Fibroblast of skin of right quadriceps (primary cell): ENCODE data around the gene LEMD2.
A peak's percentile ranks its signal among the peaks of the same experiment; 100 is the strongest.
"Not testable (repeated sequence)": the region's sequence is repeated elsewhere in the genome, so short reads cannot be mapped to it uniquely, and the experiment has no call there.

Experiments
- DNase-seq: peaks from one replicate; pipeline ENCODE4 v3.0.0-alpha.2; 2013

LEMD2 gene

DNA sequence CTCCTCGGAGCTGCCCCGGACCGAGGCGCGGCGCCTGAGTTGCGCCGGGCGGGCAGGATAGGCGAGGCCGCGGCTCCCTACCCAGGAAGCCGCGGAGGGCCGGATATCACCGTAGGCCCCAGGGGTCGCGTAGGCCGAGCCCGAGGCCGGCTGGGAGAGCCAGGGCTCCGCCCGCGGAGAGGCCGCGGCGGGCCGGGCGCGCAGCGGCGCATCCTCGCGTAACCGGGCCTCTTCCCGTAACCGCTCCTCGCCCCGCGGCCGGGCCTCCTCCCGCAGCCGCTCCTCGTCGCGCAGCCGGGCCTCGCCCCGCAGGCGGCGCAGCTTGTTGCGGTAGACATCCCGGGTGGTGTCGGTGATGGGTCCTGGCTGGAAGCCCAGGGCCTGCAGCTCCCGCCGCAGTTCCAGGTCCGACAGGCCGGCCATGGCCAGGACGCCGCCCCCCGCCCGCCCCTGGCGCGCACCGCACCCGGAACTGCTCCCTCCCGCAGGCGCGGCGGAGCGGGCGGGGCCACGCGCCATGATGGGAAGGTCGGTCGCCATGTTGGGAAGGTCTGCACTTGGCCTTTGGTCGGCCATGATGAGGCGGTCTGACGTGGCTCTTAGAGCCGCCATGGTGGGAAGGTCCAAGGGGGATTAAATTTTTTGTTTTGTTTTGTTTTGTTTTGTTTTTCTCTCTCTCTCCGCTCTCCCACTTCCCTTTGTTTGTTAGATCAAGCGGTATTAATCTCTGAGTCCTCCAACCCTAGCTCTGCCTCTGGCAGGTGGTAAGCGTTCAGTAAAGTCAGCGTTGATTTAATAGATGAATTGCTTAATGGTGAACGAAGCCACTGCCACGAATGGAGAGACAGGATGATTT lies at the start of gene LEMD2:
Gene LEMD2 (minus strand): TSS at position 437 of the 856 bp plus-strand sequence. CDS start 14 bp downstream, at position 423.
- peak; percentile 94 for DNase-seq

DNA sequence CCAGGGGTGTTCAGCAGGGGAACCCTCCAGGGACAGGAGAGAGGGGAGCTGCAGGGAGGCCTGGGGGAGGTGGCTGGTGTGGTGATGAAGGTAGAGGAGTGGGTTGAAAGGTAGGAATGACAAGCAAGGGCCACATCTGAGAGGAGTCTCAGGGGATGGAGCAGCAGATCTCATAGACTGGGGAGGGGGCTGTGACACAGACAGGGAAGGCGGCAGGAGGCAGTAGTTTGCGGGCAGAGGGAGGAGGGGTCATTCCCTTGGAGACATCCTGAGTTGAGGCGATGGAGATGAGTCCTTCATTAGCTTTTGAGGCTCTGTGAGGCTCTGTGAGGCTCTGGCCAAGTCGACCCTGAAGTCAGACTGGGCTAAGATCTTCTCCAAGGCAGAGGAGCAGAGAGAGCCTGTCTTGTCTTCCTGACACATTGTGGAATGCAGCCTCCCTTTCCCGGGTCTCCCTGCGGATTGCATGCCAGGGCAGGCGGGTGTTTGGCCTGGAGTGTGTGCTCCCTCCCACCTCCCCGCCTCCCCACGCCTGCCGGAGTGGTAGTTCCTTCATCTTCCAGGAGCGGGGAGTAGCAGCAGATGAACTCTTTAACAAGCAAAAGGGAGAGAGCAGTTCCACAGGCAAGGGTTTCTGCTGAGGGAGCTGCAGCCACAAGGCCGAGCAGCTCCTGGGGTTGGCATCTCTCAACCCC lies 49.2 kb upstream of the LEMD2 start:
- peak; percentile 81 for DNase-seq

DNA sequence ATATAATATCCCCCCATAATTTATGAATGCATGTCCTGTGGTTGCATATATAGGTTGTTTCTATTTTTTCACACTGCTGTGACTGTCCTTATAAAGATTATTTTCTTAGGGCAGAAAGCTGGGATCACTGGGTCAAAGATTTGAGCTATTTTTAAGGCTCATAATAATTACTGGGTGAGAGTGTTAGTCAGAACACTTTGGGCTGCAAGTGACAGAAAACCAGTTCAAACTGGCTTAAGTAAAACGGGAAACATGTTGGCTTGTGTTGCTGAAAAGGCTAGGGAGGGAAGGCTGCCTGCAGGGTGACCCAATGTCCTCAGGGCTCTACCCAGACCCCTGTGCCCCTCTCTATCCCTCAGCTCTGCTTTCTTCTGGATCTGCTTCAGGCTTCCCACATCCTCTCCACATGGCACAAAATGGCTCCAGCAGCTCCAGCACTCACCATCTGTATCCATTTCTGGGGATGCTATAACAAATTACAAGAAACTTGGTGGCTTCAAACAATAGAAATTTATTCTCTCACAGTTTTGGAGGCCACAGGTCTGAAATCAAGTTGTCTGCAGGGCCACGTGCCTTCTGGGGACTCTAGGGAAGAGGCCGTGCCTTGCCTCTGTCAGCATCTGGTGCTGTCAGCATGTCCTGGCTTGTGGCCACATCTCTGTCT lies 48.0 kb upstream of the LEMD2 start:
- no peak for DNase-seq

DNA sequence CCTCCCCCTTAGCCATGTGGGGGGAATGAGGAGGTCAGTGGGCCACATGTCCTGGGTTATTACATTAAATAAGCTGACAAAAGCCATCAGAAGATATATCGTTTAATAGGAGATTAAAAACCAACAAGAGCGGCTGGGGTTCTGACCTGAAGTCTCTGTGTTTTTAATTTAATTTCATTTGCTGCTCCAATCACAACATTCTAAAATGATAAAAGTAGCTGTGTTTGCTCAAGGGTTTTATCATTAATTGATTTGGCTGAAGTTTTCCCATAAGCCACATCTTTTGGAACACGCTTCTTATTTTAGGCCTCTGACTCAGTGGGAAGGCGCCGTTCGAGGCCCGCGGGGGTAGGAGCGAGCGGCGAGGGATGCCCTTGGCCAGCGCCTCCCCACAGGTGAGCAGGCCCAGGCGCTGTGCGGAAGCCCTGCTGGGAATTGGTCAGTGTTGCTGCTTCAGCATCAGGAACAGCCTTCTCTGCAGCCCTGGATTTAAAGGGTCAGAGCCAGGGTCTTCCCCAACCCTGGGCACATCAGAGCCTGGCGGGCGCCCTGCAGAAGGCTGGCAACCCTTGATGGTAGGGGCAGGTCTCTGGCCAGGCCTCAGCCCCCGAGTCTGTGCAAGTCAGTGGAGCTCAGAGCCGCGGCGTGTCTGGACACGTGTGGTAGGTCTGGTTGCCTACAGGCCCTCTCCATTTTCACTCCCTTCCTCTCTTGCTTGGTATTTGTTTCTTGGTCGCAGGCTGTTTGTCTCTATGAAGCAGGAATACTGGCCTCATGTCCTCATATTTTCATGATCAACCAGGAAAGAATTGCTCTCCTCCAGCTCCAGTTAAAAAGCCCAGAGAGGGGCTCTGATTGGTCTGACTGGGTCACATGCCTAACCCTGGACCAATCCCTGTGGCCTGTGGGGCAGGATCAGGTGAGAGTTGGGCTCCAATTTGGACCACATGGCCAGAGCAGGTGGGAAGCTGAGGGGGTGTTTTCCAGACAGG lies 45.8 kb upstream of the LEMD2 start:
- no peak for DNase-seq

DNA sequence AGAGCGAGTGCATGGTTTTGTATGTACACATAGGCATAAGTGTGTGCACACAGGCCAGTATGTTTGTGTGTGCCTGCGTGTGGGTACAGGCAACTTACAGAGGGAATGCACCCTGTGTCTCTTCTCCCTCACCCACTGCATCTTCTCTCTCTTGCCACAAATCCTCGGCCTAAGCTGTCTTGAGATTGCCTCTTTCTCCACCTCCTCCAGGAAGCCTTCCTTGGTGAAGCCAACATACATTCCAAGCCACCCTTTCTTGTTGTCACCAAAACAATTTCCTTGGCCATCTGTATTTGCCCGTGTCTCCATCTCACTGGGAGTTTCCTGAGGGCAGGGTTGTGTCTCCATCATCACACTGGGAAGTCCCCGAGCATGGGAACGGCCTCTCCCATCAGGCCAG lies 44.7 kb upstream of the LEMD2 start:
- no peak for DNase-seq

DNA sequence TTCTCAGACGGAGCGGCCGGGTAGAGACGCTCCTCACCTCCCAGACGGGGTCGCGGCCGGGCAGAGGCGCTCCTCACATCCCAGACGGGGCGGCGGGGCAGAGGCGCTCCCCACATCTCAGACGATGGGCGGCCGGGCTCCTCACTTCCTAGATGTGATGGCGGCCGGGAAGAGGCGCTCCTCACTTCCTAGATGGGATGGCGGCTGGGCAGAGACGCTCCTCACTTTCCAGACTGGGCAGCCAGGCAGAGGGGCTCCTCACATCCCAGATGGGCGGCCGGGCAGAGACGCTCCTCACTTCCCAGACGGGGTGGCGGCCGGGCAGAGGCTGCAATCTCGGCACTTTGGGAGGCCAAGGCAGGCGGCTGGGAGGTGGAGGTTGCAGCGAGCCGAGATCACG lies 43.9 kb upstream of the LEMD2 start:
- not testable (repeated sequence) for DNase-seq

DNA sequence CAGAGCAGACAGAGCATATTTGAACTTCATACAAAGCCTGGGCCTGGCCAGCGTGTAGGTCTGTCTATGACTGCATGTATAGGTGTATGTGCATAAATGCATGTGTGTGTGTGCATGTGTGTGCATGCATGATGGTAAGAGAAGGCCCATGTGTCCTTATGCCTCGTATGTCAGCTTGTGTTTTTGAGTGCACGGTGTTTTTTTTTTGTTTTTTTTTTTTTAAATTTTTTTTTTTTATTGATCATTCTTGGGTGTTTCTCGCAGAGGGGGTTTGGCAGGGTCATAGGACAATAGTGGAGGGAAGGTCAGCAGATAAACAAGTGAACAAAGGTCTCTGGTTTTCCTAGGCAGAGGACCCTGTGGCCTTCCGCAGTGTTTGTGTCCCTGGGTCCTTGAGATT lies 42.8 kb upstream of the LEMD2 start:
- DNase-seq, result not testable (repeated sequence)

DNA sequence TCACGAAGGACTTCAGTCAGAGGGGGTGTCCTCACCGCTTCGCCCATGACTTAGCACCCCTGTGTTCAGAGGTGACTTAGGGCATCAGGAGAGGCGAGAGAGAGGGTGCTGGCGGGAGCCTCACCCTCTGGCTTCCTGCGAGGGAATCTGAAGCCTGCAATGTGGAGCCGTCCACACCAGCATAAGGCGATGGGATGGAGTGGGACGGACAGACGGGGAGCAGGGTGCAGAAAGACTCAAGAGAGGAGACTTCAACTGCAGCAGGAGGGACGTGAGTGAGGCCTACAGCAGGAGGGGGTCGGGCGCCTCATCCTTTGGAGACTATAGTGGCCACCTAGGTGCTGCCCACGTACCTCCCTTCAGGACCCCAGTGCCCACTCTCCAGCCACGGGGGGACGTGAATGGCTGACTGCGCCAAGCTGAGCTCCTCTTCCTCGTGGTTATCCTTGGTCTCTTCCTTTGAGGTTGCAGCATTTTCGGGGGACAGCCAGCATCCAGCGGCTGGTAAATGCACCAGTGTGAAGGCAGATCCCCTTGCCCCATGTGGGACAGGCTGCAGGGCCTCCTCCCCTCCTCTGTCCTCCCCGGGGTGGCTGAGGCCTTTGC lies 41.8 kb upstream of the LEMD2 start:
- DNase-seq, result no peak

DNA sequence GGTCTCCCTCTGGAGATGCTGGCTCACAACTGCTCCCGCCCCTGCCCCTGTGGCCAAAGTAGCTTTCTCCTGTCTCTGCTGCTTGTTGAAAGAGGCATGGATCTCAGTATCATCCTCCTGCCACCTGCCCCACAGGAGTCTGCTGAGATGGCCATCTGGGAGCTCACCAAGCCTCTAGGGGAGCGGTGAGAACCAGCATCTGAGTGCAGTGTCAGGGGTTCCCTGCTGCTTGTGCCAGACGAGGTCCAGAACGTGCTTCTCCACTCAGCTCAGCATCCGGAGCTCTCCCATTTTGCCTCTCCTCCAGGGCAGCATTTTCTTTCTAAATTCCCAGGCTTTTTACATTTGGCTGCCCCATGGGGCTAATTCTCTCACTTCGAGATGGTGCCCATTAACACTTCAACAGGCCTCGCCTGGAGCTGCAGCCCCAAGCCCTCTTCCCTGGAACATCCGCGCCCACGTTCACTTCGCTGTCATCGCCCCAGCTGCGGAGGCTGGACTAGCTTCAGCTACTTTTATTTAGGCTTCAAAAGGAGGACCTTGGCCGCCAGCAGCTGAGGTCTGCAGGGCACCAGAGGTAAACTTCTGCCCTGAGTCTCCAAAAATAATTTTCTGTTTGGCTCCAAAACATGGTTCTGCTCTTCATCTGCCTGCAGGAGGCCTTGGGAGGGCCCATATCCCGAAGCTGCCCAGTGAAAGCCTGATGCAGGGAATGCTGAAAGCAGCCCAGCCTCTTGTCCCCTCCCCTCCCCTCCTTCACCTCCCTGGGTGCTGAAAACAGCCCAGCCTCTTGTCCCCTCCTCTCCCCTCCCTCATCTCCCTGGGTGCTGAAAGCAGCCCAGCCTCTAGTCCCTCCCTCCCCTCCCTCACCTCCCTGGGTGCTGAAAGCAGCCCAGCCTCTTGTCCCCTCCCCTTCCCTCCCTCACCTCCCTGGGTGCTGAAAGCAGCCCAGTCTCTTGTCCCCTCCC lies 40.1 kb upstream of the LEMD2 start:
- peak; percentile 13 for DNase-seq

DNA sequence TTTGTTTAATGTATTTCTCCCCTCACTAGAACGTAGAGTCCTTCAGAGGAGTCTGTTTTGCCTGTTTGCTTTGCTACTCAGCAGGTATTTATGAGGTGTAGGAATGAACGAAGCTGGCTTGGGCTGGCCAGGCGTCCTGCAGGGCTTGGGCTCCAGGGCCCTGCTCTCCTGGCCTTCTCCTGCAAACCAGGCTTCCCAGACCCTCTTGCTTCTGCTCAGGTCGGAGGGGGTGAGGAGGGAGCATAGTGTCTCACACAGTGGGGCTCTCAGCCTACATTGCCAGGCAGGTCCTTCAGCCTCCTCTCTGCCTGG lies 39.5 kb upstream of the LEMD2 start:
- no peak for DNase-seq

DNA sequence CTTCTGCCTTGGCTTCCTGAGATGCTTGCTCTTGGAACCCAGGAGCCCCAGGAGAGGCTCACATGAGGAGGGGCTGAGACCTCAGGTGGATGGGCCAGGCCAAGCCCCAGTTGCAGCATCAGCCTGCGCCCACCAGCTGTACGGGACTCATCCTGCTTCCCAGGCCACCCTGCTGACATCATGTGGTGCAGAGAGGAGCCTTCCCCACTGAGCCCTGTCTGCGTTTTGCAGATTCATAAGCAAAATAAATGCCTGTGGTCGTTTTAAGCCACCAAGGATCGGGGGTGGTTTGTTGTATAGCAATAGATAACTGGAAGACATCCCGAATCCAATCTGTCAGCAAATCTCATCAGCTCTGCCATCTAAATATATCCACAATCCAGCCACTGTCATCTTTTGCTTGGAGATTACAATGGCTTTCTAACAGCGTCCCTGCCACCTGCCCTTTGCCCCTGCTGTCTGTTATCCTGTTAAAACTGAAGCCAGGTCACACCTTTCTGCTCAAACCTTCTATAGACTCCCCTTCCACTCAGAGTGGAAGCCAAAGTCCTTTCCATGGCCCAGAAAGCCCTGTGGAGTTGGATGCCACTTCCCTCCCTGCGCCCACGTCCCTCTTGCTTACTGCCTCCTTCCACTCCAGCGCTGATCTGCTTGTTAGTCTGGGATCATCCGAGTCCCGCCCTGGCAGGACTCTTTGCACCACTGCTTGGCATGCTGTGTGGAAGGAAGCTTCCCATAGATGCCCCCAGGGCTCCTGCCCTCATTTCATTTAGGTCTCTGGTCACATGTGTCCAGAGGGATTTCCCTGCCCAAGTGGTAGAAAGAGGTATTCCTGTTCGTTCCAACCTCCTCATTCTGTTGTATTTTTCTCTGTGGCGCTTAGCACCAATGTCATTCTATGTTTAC lies 38.9 kb upstream of the LEMD2 start:
- DNase-seq, result peak; percentile 76

DNA sequence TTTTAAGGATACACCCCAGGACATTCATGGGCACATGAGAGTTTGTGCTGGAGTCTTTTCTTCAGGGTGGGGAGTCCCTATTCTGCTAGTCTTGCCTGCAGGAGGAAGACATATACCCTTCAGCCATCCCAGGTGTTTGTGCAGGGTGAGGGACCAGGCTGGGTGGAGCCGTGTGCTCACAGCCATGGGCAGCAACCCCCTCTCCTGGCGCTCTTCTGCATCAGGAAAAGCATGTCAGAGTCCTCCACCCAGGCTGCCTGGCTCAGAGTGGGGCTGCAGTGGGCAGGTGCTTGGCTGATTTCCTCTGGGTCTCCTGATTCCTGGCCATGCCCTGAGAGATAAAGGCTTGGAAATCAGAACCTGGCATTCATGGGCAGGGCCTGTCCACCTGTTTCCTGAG lies 37.6 kb upstream of the LEMD2 start:
- no peak for DNase-seq

DNA sequence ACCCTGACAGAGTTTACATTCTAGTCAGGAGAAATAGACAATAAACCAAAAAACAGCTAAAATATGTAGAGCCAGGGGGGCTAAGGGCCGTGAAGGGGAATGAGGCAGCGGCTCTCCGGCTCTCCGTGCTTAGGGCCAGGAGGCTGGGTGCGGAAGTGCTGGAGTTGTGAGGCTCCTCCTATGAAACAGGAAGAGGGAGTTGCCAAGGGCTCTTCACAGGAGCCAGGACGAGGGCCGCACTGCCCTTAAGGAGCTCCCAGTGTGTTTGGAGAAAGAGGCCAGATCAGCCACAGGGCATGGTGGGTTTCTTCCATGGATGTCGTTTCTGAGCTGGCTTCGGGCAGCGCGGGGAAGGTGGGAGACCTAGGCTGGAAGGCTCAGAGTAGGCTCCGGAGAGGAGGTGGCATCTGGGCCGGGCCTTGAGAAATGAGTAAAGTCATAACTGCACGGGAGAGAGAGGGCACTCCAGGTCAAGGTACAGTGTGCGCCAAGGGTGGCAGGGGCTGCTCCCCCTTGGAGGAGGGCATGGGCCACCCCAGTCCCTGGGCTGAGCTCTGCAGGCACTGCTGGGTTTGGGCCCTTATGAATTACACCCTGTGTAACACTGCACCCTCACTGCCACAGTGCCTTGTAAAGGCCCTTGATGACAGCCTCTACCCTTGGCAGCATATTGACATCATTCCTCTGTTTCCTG lies 35.7 kb upstream of the LEMD2 start:
- DNase-seq, result peak; percentile 18

DNA sequence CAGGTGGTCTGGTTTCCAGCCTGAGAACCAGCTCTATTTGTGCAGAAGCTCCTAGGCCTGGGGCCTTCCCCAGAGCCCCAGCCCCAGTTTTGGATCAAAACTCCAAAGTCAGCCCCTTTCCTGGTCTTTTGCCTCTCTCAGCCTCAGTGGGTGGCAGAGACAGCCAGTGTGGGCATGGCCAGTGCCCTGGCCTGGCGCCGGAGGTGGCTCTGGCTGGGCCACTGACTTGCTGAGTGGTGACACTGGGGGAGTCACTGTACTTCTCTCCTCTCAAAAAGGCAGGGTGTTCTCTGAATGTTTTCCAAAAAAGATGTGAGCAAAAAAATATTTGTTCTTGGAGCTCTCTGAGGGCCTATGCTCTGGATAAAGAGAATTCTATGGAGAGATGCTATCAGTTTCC lies 34.9 kb upstream of the LEMD2 start:
- no peak for DNase-seq

DNA sequence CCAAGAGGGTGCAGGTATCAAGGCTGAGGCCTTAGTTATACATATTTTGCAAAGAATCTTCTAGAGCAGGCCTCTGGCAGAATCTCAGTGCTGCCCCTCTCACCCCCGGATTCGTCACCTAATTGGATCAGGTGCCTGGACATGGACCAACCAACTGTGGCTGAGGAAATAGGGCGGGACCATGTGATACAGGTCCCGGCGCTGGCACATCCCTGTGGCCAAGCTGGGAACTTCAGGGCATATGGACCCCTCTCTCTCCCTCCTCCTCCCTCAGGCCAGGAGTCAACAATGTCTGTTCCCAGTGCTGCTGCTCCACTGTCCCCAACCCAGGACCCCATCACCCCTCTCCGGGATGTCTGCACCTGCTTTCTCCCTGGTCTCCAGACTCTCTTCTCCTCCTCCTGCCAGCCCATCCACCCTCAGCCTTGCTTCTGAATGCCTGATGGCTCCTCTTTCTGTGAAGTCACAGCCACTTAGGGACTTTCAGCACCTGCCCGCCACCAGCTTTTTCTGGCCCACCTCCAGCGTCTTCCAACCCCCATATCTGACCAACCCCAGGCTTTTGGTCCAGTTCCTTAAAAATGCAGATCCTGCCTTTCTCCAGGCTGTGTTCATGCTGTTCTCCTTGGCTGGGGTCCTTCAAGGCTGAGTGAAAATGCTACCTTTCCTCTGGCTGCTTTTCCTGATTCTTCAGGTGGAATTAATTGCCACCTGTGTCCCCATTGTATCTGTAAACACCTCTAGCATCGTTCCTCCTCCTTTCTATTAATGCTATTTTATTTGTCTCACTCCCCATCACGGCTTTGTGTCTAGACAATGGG lies 33.9 kb upstream of the LEMD2 start:
- DNase-seq, result peak; percentile 12

DNA sequence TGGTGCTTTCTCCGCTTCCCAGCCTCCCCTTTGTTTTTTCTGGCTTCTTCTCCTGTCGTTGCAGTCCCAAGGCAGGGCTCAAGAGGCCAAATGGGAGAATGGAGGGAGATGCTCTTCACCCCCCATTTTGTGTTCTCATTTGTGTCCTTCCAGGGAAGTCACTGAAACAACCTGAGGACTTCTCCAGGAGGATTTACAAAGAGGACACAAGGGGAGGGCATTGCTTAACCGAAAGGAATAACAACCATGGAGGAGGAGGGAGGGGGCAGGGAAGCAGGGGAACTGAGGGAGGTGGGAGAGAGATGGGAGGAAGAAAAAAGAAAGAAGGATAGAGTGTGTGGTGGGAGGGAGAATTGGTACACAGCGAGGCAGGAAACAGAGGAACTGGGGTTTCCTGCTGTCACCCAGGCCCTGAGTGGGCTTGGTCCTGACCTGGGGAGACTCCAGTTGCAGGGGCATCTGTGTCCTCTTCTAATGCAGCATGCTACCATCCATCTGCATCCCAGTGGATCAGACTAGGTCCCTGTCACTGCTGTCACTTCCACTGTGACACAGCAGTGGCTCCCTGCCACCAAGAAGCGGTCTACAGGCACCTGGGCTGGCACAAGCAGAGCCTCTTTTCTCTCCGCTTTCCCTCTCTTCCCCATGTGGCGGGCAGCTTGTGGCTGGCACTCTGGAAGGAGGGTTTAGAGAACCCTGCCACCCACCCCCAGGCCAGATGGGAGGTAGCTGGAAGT lies 32.0 kb upstream of the LEMD2 start:
- no peak for DNase-seq

DNA sequence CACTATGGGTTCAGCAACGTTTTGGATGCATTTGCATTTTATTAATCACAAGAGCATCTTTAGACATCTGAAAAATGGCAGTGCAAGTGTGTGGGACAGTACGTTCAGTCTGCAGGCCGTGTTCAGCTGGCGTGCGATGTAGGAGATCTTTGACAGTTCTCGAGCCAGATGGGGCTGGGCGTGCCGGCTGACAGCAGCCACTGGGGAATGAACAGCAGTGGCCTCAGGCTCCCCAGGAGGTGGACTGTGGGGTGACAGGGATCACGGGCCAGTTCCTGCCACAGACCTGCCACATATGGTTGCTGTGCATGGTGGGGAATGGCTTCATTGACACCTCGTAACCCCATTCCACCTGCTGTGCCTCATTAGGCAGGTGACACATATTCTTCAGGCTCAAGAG lies 31.3 kb upstream of the LEMD2 start:
- DNase-seq, result no peak

DNA sequence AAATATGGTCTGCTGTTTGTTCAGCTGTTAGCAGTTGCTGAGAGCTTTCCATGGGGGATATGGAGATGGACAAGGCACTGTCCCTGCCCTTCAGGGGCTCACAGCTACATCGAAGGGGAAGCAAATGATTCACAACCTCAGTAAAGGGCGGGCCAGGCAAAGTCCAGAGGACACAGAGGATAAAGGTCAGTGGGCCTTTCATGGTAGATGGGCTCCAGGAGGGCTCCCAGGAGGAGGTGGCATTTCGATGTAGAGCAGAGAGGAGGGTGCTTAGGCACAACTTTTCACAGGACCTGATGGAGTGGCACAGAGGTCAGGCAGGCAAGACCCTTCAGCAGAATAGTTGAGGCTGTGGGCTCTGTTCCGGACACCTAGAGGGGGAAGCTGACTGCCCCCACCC lies 30.1 kb upstream of the LEMD2 start:
- no peak for DNase-seq
